Embryonic facial prominence (tissue), 1 donor: ENCODE results near the gene PSG3.
"Not testable (repeated sequence)": the region's sequence is repeated elsewhere in the genome, so short reads cannot be mapped to it uniquely, and the experiment has no call there.

ENCODE experiments used
- DNase-seq: peaks from one replicate; pipeline ENCODE4 v3.0.0-alpha.2; 2016; ENCODE audit errors: extremely low spot score

The PSG3 gene

GRCh38 chr19:42695811-42696503, 44.3 kb downstream of the PSG3 start:
- DNase-seq: no peak

- DNase-seq: no peak
These were observed 46.4 kb downstream of the PSG3 start for GRCh38 chr19:42693760-42694350.

DNA sequence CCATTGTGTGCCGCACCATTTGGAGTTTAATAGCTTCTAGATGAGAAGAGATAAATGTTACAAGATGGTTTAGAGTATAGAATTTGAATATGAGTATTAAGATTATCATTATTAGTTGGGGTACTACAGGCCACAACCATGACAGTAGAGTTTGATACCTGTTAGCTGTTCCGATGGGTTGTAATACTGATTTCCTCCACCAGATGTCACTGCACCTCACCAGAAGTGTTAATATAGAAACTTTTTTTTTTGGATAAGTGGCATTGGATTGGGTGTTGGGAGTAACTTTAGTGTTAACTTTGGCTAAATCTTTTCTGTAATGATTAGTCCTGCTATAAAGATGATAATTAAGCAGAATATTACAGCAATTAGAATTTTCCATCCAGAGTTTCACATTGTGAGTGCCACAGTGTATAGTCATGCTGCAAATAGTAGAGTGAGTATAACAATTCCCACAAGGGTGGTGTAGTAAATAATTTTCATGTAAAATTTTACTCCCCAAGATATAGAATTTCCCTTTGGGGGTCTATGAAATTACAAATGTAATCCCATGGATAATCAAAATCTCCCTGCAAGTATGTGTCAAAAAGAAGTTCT, 56.3 kb downstream of the PSG3 start:
- no peak for DNase-seq

GRCh38 chr19:42676326-42676725, 64.0 kb downstream of the PSG3 start:
- DNase-seq: not testable (repeated sequence)

DNA sequence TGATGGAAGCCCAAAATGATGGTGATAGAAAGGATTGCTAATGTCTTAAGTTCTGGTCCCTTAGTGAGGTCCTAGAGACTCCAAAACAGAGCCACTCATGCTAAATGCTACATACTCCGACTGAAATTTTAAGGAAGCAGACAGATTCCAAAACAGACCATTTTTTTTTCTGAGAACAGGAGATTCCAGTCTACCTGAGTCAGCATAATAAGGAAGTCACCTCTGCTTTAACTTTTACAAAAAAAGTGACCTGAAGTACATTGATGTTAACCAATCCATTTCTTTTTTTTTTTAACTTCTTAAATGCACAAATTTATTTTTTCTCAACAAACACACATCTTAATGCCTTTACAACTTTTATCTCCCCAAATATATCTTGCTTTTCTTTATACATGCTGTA, 65.7 kb downstream of the PSG3 start:
- not testable (repeated sequence) for DNase-seq
